GM18858 (cell line): ENCODE data around the gene C16orf74.

Experiments
- ATAC-seq: cut with Tn5 transposase; IDR thresholded peaks from one replicate; pipeline ENCODE4 v1.9.1; 2021; ENCODE audit not compliant: unreplicated experiment

Gene C16orf74

GRCh38 chr16:85676466-85676865 is 74.4 kb downstream of the C16orf74 start:
- no peak for ATAC-seq

- no peak for ATAC-seq
Observed at GRCh38 chr16:85675251-85675874, 75.5 kb downstream of the C16orf74 start.

- ATAC-seq, result no peak
Observed at GRCh38 chr16:85674828-85675227, 76.1 kb downstream of the C16orf74 start.

- no peak for ATAC-seq
Observed at GRCh38 chr16:85674418-85674755, 76.5 kb downstream of the C16orf74 start.

- ATAC-seq, result no peak
Observed at GRCh38 chr16:85673529-85674417, 77.1 kb downstream of the C16orf74 start.

- ATAC-seq, result no peak
Observed at GRCh38 chr16:85670840-85671239, 80.1 kb downstream of the C16orf74 start.

- no peak for ATAC-seq
Observed at GRCh38 chr16:85668676-85669424, 82.0 kb downstream of the C16orf74 start.

GRCh38 chr16:85667841-85668413 is 83.0 kb downstream of the C16orf74 start:
- no peak for ATAC-seq

GRCh38 chr16:85667261-85667660 is 83.6 kb downstream of the C16orf74 start:
- ATAC-seq, result no peak

GRCh38 chr16:85665929-85666328 is 85.0 kb downstream of the C16orf74 start:
- ATAC-seq, result no peak

GRCh38 chr16:85665373-85665740 is 85.5 kb downstream of the C16orf74 start:
- ATAC-seq, result no peak

- no peak for ATAC-seq
Observed at GRCh38 chr16:85664580-85665372, 86.1 kb downstream of the C16orf74 start.

GRCh38 chr16:85663891-85664321 is 87.0 kb downstream of the C16orf74 start:
- no peak for ATAC-seq

GRCh38 chr16:85662976-85663830 is 87.7 kb downstream of the C16orf74 start:
- ATAC-seq, result no peak

GRCh38 chr16:85662482-85662812 is 88.4 kb downstream of the C16orf74 start:
- ATAC-seq, result no peak

GRCh38 chr16:85661740-85662481 is 89.0 kb downstream of the C16orf74 start:
- no peak for ATAC-seq

GRCh38 chr16:85660843-85661739 is 89.8 kb downstream of the C16orf74 start:
- no peak for ATAC-seq
